Right renal cortex interstitium (tissue), 3 donors: Measurements from ENCODE around the gene GRID1. TPM values are rescaled to one million over a fixed set of nuclear protein-coding genes. Genes with fewer than 3 reads are reported as not detected.

ENCODE experiments used
- DNase-seq, 3 donors: peaks; one replicate each; pipeline ENCODE4 v3.0.0-alpha.2; 2013; ENCODE audit warnings: low read depth in 3 of 3, low spot score in 2 of 3
- polyA plus RNA-seq, 3 donors: library from polyadenylated mRNA; unstranded; fragments of 120-200 nt; gene quantifications; one replicate each; pipeline ENCODE4 v1.2.1, GENCODE V29; 2013; ENCODE audit not compliant: insufficient read length in 3 of 3

Gene GRID1
- polyA plus RNA-seq, 3 donors, result 1.6 to 1.8 (median 1.7) TPM

GRCh38 chr10:86219271-86219670 is 147.3 kb downstream of the GRID1 start:
- DNase-seq, result no peak

- no peak for DNase-seq
Observed at GRCh38 chr10:86218842-86219241, 147.8 kb downstream of the GRID1 start.

- DNase-seq, result no peak
Observed at GRCh38 chr10:86218160-86218559, 148.4 kb downstream of the GRID1 start.

GRCh38 chr10:86217371-86218080 is 149.1 kb downstream of the GRID1 start:
- no peak for DNase-seq

- DNase-seq, result no peak
Observed at GRCh38 chr10:86216886-86217285, 149.7 kb downstream of the GRID1 start.

GRCh38 chr10:86215712-86216111 is 150.9 kb downstream of the GRID1 start:
- no peak for DNase-seq

GRCh38 chr10:86215046-86215445 is 151.5 kb downstream of the GRID1 start:
- DNase-seq, result no peak

- DNase-seq, result no peak
Observed at GRCh38 chr10:86213148-86213547, 153.4 kb downstream of the GRID1 start.

GRCh38 chr10:86212391-86212700 is 154.2 kb downstream of the GRID1 start:
- no peak for DNase-seq

GRCh38 chr10:86211691-86212390 is 154.8 kb downstream of the GRID1 start:
- DNase-seq, result no peak

GRCh38 chr10:86210416-86210815 is 156.2 kb downstream of the GRID1 start:
- DNase-seq, result no peak

GRCh38 chr10:86209726-86210125 is 156.9 kb downstream of the GRID1 start:
- DNase-seq, result no peak

GRCh38 chr10:86207226-86207625 is 159.4 kb downstream of the GRID1 start:
- no peak for DNase-seq

- DNase-seq, result no peak
Observed at GRCh38 chr10:86206240-86206579, 160.4 kb downstream of the GRID1 start.

GRCh38 chr10:86205306-86206239 is 161.0 kb downstream of the GRID1 start:
- no peak for DNase-seq

- no peak for DNase-seq
Observed at GRCh38 chr10:86204421-86205305, 161.9 kb downstream of the GRID1 start.

GRCh38 chr10:86203162-86203905 is 163.3 kb downstream of the GRID1 start:
- peak; percentile 18 to 56 (median 39) for DNase-seq

GRCh38 chr10:86202226-86202735 is 164.3 kb downstream of the GRID1 start:
- DNase-seq, result no peak

- no peak for DNase-seq
Observed at GRCh38 chr10:86200867-86201266, 165.7 kb downstream of the GRID1 start.

- DNase-seq, result no peak
Observed at GRCh38 chr10:86200269-86200668, 166.3 kb downstream of the GRID1 start.
